K562 (cell line): ENCODE measurements around the gene ETV3. TPM values are rescaled to one million over a fixed set of nuclear protein-coding genes. Genes with fewer than 3 reads are reported as not detected.

ENCODE experiments used
- ATAC-seq: fragments of 200-7000 bp; cut with Tn5 transposase; 3 replicates; pipeline ENCODE4 v1.9.1; 2020; ENCODE audit warnings: moderate library complexity
- BruUV-seq: library from RNA; stranded (reverse); fragments of 400-500 nt; replicated peaks from 2 replicates; lab custom pipeline; 2021; lab: Mats Ljungman, UMichigan
- CTCF ChIA-PET: fragments of 300-600 bp; formaldehyde crosslinking; extraction: SDS; loops from one replicate; lab custom pipeline; 2021; ENCODE audit warnings: low intra/inter-chr PET ratio; lab: Yijun Ruan, JAX
- POLR2A ChIA-PET: fragments of 300-600, 350-650 bp; sonication (Branson Sonifier 250); formaldehyde crosslinking; extraction: SDS; loops from one replicate; lab custom pipeline; 2021; ENCODE audit warnings: antibody characterized with exemption, inconsistent platforms; lab: Yijun Ruan, JAX
- DNase-seq, 4 experiments: peaks; one replicate each; pipeline versions ENCODE4 v3.0.0 to v3.0.0-alpha.2; 2011 to 2018; ENCODE audit warnings: low spot score in 3 of 4, mixed read lengths in 3 of 4; ENCODE audit errors: extremely low read depth in 1 of 4
- FAIRE-seq: peaks from 2 replicates; lab custom pipeline; 2011; peaks lifted over from hg19 to GRCh38; lab: Jason Lieb, UNC
- H2AFZ ChIP-seq: 2 replicates; pipeline ENCODE4 v1.6.0; 2011; ENCODE audit warnings: low read depth, low read length, control low read depth, inconsistent platforms
- H3K27ac ChIP-seq: fragments of 200-600 bp; 3 replicates; pipeline ENCODE4 v1.8.0; 2011; ENCODE audit warnings: low read depth, mild to moderate bottlenecking, control low read depth, inconsistent platforms, low read length, moderate library complexity, mixed read lengths; ENCODE audit errors: extremely low read depth
- H3K27me3 ChIP-seq, 2 experiments: fragments of 300-600 bp in 1 of 2; 2 replicates in 1 of 2; 3 replicates in 1 of 2; pipeline versions ENCODE4 v1.6.0 to v1.8.0; 2011; ENCODE audit warnings: inconsistent platforms in 2 of 2, low read length in 2 of 2, mild to moderate bottlenecking in 1 of 2, mixed read lengths in 1 of 2, moderate library complexity in 1 of 2; ENCODE audit not compliant: control insufficient read depth in 2 of 2, insufficient read depth in 2 of 2
- H3K36me3 ChIP-seq: fragments of 300-600 bp; 3 replicates; pipeline ENCODE4 v1.8.0; 2011; ENCODE audit warnings: mild to moderate bottlenecking, low read length, inconsistent platforms; ENCODE audit not compliant: control insufficient read depth, insufficient read depth
- H3K4me1 ChIP-seq, 2 experiments: fragments of 200-600 bp in 1 of 2; replicated peaks in 1 of 2; 2 replicates in 1 of 2; 3 replicates in 1 of 2; pipeline versions ENCODE4 v1.5.1 to v1.8.0; 2011; ENCODE audit warnings: inconsistent platforms in 2 of 2, low read length in 2 of 2, mild to moderate bottlenecking in 1 of 2, mixed read lengths in 1 of 2, moderate library complexity in 1 of 2; ENCODE audit not compliant: control insufficient read depth in 2 of 2, insufficient read depth in 2 of 2
- H3K4me2 ChIP-seq: 2 replicates; pipeline ENCODE4 v1.6.1; 2011; ENCODE audit warnings: low read length, control low read depth, inconsistent platforms, mixed read lengths; ENCODE audit not compliant: insufficient read depth
- H3K4me3 ChIP-seq: fragments of 200-600 bp; sonication (generic), shearing (Covaris generic); 2 replicates; pipeline ENCODE4 v1.5.1; 2016; ENCODE audit warnings: control low read depth, inconsistent platforms
- H3K79me2 ChIP-seq: fragments of 200-600 bp; 3 replicates; pipeline ENCODE4 v1.8.0; 2011; ENCODE audit warnings: low read length, inconsistent platforms; ENCODE audit not compliant: control insufficient read depth, insufficient read depth
- H3K9ac ChIP-seq, 2 experiments: 2 replicates each; pipeline versions ENCODE4 v1.6.0 to v1.6.1; 2011; ENCODE audit warnings: low read depth in 2 of 2, low read length in 2 of 2, control low read depth in 1 of 2, inconsistent platforms in 1 of 2, mild to moderate bottlenecking in 1 of 2, mixed read lengths in 1 of 2; ENCODE audit not compliant: insufficient read depth in 1 of 2
- H3K9me1 ChIP-seq: one replicate; pipeline ENCODE4 v1.6.0; 2011; ENCODE audit warnings: inconsistent platforms, mild to moderate bottlenecking, low read length, moderate library complexity; ENCODE audit not compliant: control insufficient read depth, insufficient read depth
- H3K9me3 ChIP-seq: replicated peaks from 2 replicates; pipeline ENCODE4 v1.5.1; 2011; ENCODE audit warnings: low read depth, low read length, inconsistent platforms; ENCODE audit not compliant: control insufficient read depth, insufficient read depth
- H4K20me1 ChIP-seq: replicated peaks from 2 replicates; pipeline ENCODE4 v1.6.1; 2011; ENCODE audit warnings: low read length, inconsistent platforms, mixed read lengths; ENCODE audit not compliant: control insufficient read depth, insufficient read depth
- ADNP ChIP-seq: fragments of 200-800 bp; sonication (Bioruptor generic); IDR thresholded peaks from 2 replicates; pipeline ENCODE4 v1.6.1; 2016; ENCODE audit warnings: missing genetic modification characterization, missing compliant biosample characterization
- BCOR ChIP-seq: fragments of 450-650 bp; IDR thresholded peaks from 2 replicates; pipeline ENCODE4 v1.6.1; 2016
- KDM1A ChIP-seq, 2 experiments: fragments of 450-650 bp; IDR thresholded peaks; 2 replicates each; pipeline ENCODE4 v1.6.1; 2016; ENCODE audit warnings: mild to moderate bottlenecking in 2 of 2
- RBM25 ChIP-seq: fragments of 200-400 bp; formaldehyde crosslinking; IDR thresholded peaks from 2 replicates; pipeline ENCODE4 v1.6.1; 2018; ENCODE audit warnings: low read length, low read depth, moderate library complexity; ENCODE audit not compliant: severe bottlenecking
- SMARCA5 ChIP-seq: fragments of 450-650 bp; IDR thresholded peaks from 2 replicates; pipeline ENCODE4 v1.6.1; 2016
- SPI1 ChIP-seq: IDR thresholded peaks from 2 replicates; pipeline ENCODE4 v1.6.1; 2011; ENCODE audit warnings: low read depth, low read length, control low read depth, borderline replicate concordance
- ZEB2 ChIP-seq: fragments of 450-650 bp; IDR thresholded peaks from 2 replicates; pipeline ENCODE4 v1.6.1; 2016
- ZFPM2 ChIP-seq: fragments of 250-450 bp; sonication (Bioruptor Pico); IDR thresholded peaks from 2 replicates; pipeline ENCODE4 v1.5.1; 2022; ENCODE audit warnings: mild to moderate bottlenecking
- ZNF239 ChIP-seq: fragments of 250-450 bp; sonication (Bioruptor Pico); IDR thresholded peaks from 2 replicates; pipeline ENCODE4 v1.4.0; 2020; ENCODE audit warnings: mild to moderate bottlenecking
- ZNF79 ChIP-seq: fragments of 250-450 bp; sonication (Bioruptor Pico); IDR thresholded peaks from 2 replicates; pipeline ENCODE4 v1.4.0; 2020; ENCODE audit warnings: low read depth, mild to moderate bottlenecking, moderate library complexity
- WGBS: fragments of 100-300 bp; shearing (Covaris generic); methylation state at CpG from one replicate; pipeline ENCODE4 v1.1.6; 2016; ENCODE audit warnings: low coverage, mixed read lengths; ENCODE audit not compliant: insufficient coverage; ENCODE audit errors: missing lambda C conversion rate; 5-methylcytosine and 5-hydroxymethylcytosine counted together
- in situ Hi-C: fragments of 300-500 bp; cut with MboI; formaldehyde crosslinking; loops from 4 replicates; pipeline ENCODE4 v1.15.0; 2018; ENCODE audit warnings: inconsistent platforms, mixed read lengths
- intact Hi-C: fragments of 100-400 bp; cut with micrococcal nuclease; formaldehyde crosslinking; loops from 2 replicates; pipeline ENCODE4 v1.14.2; 2022
- polyA plus RNA-seq, 8 experiments: library from polyadenylated mRNA; depleted of rRNA in 4 of 8; stranded (reverse) in 5 of 8; unstranded in 3 of 8; fragments of >200 nt; fragmentation: Nextera tagmentation in 2 of 8; fragmentation: Illumina TruSeq in 1 of 8; extraction: Ambion mirVana in 2 of 8; extraction: Trizol in 1 of 8; gene quantifications; 2 replicates each; pipeline versions ENCODE4 v1.2.1 to v1.2.3, GENCODE V29; 2011 to 2014; ENCODE audit warnings: inconsistent platforms in 1 of 8, missing spikeins in 1 of 8
- total RNA-seq, 7 experiments: library from RNA; depleted of rRNA in 6 of 7; stranded (reverse); fragments of >200 nt in 6 of 7; fragmentation: Illumina TruSeq in 2 of 7; extraction: Trizol in 2 of 7; gene quantifications; 2 replicates each; pipeline versions ENCODE4 v1.2.1 to v1.2.3, GENCODE V29; 2011 to 2021; ENCODE audit warnings: low replicate concordance in 1 of 7

Gene ETV3
- total and polyA plus RNA-seq, 9 of the 15 experiments (the other 6 are each of a cell fraction or from before 2014, with no cell fraction given): 3.1 to 16.0 (median 9.0) TPM

DNA sequence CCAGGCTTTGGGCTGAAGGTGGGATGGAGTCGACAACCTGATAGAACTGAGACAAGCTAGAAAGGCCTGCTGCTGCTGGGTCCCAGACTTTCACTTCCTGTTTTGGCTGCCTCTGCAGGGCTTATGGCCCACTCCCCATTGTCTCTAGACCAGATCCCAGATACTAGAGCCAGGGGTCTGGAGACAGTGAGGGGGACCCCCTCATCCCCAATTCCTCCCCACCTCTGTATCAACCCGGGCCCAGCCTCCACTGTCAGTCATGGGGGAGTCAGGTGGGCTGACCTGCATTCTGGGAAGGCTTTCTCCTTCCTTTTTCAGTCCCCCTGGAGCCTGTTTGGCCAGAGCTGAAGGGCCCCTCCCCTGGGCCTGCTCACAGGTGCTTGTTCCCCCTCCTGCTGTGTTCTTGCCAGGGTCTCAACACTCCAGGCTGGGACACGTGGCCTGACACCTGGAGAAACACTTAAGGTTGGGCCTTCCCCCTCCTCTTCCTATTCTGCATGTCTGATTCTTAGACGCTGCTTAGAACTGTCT lies 20.6 kb downstream of the ETV3 start:
- no peaks in the 10 kb centered on the region for H3K36me3 ChIP-seq
- ATAC-seq (no peak), DNase-seq (no peak), FAIRE-seq (no peak)
- H3K4me3 ChIP-seq: no peak overlapping the region
- no peak overlapping the region for H3K9ac ChIP-seq
- H2AFZ ChIP-seq: no peak overlapping the region
- no peaks in the 10 kb centered on the region for H3K9me3 ChIP-seq
- in situ Hi-C loops (no loop called here), intact Hi-C loops (no loop called here)
- no peaks in the 10 kb centered on the region for H3K9me1 ChIP-seq
- ChIA-PET CTCF (no interaction called here), POLR2A (interaction anchor here (0.7 kb wide), 1 partner anchor 27 kb away, joined by 4 read pairs; no protein-coding TSS in a partner anchor)
- no TSS peak for BruUV-seq
- peaks cover 0 to 6% of the 10 kb centered on the region in 2 experiments; a peak in 3 of 5 replicates for H3K4me1 ChIP-seq
- TF ChIP-seq SPI1 (peak; percentile 86), ZNF79 (CRISPR knock-in tag) (no peak)
- peaks cover 22 to 28% of the 10 kb centered on the region in 2 experiments; a peak in 4 of 5 replicates for H3K27me3 ChIP-seq
- WGBS: 14% methylated on average over 4 of the region's 4 CpGs
- no peak overlapping the region for H3K27ac ChIP-seq
- H3K79me2 ChIP-seq: no peaks in the 10 kb centered on the region
- no peak overlapping the region for H3K4me2 ChIP-seq
- no peaks in the 10 kb centered on the region for H4K20me1 ChIP-seq

GRCh38 chr1:157116737-157117103 lies 21.5 kb downstream of the ETV3 start:
- no peaks in the 10 kb centered on the region for H3K9me3 ChIP-seq
- BruUV-seq: no TSS peak
- FAIRE-seq (no peak), ATAC-seq (no peak), DNase-seq (no peak)
- H3K27me3 ChIP-seq: peaks cover 31 to 37% of the 10 kb centered on the region in 2 experiments; a peak in 4 of 5 replicates
- H3K4me1 ChIP-seq: peaks cover 0 to 7% of the 10 kb centered on the region in 2 experiments; a peak in 3 of 5 replicates
- no peak overlapping the region for H3K27ac ChIP-seq
- TF ChIP-seq BCOR: peak; percentile 71
- TF ChIP-seq ZFPM2 (CRISPR knock-in tag): no peak
- no peak for TF ChIP-seq ZEB2
- 0 out of 2 replicates have a peak, but pooled peaks have one; percentile 34 for TF ChIP-seq ADNP (tag)
- peak; percentile 28 to 36; a peak in 1 of 4 replicates for TF ChIP-seq KDM1A (IDR thresholded peaks at IDR 0.05)
- TF ChIP-seq RBM25: peak; percentile 86
- TF ChIP-seq ZNF239 (CRISPR knock-in tag): no peak
- peak; percentile 26; the same call in 1 of the 2 replicates for TF ChIP-seq SMARCA5
- no peaks in the 10 kb centered on the region for H3K36me3 ChIP-seq
- no peak overlapping the region for H3K9ac ChIP-seq
- ChIA-PET POLR2A (interaction anchor here (0.6 to 0.7 kb wide), 2 partner anchors 39 to 587 kb away, joined by 3 to 4 read pairs; no protein-coding TSS in a partner anchor), CTCF (no interaction called here)
- H3K4me3 ChIP-seq: no peak overlapping the region
- in situ Hi-C loops (no loop called here), intact Hi-C loops (no loop called here)
- H3K4me2 ChIP-seq: no peak overlapping the region
- H3K79me2 ChIP-seq: no peaks in the 10 kb centered on the region
- H3K9me1 ChIP-seq: no peaks in the 10 kb centered on the region
- no peak overlapping the region for H2AFZ ChIP-seq
- H4K20me1 ChIP-seq: no peaks in the 10 kb centered on the region
